PC-9 (cell line): Measurements from ENCODE around the gene NMUR1. TPM values are rescaled to one million over a fixed set of nuclear protein-coding genes. Genes with fewer than 3 reads are reported as not detected.

ENCODE experiments used
- BruUV-seq: library from RNA; stranded (reverse); fragments of 400-500 nt; replicated peaks from 2 replicates; lab custom pipeline; 2021; lab: Mats Ljungman, UMichigan
- CTCF ChIA-PET: fragments of 300-600 bp; sonication (Branson Sonifier 250); formaldehyde crosslinking; loops from one replicate; lab custom pipeline; 2022; ENCODE audit warnings: antibody characterized with exemption; lab: Charles Lee
- POLR2A ChIA-PET: fragments of 300-600 bp; sonication (Branson Sonifier 250); formaldehyde crosslinking; loops from one replicate; lab custom pipeline; 2022; ENCODE audit warnings: antibody characterized with exemption; ENCODE audit not compliant: unreplicated experiment; lab: Charles Lee
- DNase-seq, 2 experiments: peaks; one replicate each; pipeline versions ENCODE4 v3.0.0 to v3.0.0-alpha.2; 2015 to 2022; ENCODE audit warnings: mixed read lengths in 1 of 2
- H2AFZ ChIP-seq: fragments of 200-600 bp; sonication (generic); 2 replicates; pipeline ENCODE4 v1.8.1; 2017; ENCODE audit warnings: antibody characterized with exemption
- H3F3A ChIP-seq: fragments of 200-600 bp; sonication (generic); 2 replicates; pipeline ENCODE4 v1.8.1; 2017; ENCODE audit warnings: antibody characterized with exemption, mild to moderate bottlenecking, low read depth; ENCODE audit not compliant: insufficient read depth
- H3K27ac ChIP-seq: fragments of 200-600 bp; sonication (generic); 2 replicates; pipeline ENCODE4 v1.6.1; 2016; ENCODE audit warnings: mixed run types
- H3K27me3 ChIP-seq: fragments of 200-600 bp; sonication (generic); 2 replicates; pipeline ENCODE4 v1.6.1; 2016; ENCODE audit warnings: low read depth, mixed run types; ENCODE audit not compliant: insufficient read depth
- H3K36me3 ChIP-seq: fragments of 200-600 bp; sonication (generic); 2 replicates; pipeline ENCODE4 v1.6.1; 2016; ENCODE audit warnings: low read depth, mixed run types
- H3K4me1 ChIP-seq: fragments of 200-600 bp; sonication (generic); replicated peaks from 2 replicates; pipeline ENCODE4 v1.6.1; 2016; ENCODE audit warnings: mixed run types; ENCODE audit not compliant: insufficient read depth
- H3K4me2 ChIP-seq: fragments of 200-600 bp; sonication (generic); 2 replicates; pipeline ENCODE4 v1.6.1; 2017; ENCODE audit warnings: mixed run types
- H3K4me3 ChIP-seq: fragments of 200-600 bp; sonication (generic); 2 replicates; pipeline ENCODE4 v1.6.1; 2016; ENCODE audit warnings: mixed run types
- H3K79me2 ChIP-seq: fragments of 200-600 bp; sonication (generic); 2 replicates; pipeline ENCODE4 v1.6.1; 2017; ENCODE audit warnings: low read depth, mixed run types
- H3K9me2 ChIP-seq: fragments of 200-600 bp; sonication (generic); 2 replicates; pipeline ENCODE4 v1.8.1; 2017; ENCODE audit warnings: mild to moderate bottlenecking; ENCODE audit not compliant: insufficient read depth
- H3K9me3 ChIP-seq: fragments of 200-600 bp; sonication (generic); 2 replicates; pipeline ENCODE4 v1.8.1; 2016; ENCODE audit warnings: low read depth; ENCODE audit not compliant: insufficient read depth
- H4K20me1 ChIP-seq: fragments of 200-600 bp; sonication (generic); 2 replicates; pipeline ENCODE4 v1.8.1; 2017; ENCODE audit not compliant: insufficient read depth
- CTCF ChIP-seq: fragments of 200-600 bp; sonication (generic); conservative IDR thresholded peaks from 2 replicates; pipeline ENCODE4 v1.6.1; 2017; ENCODE audit warnings: mixed run types, antibody characterized with exemption, mild to moderate bottlenecking, moderate library complexity
- EZH2 ChIP-seq: fragments of 200-600 bp; sonication (generic); IDR thresholded peaks from 2 replicates; pipeline ENCODE4 v1.8.0; 2017; ENCODE audit warnings: antibody characterized with exemption, low read depth
- intact Hi-C: fragments of 100-400 bp; cut with micrococcal nuclease; formaldehyde crosslinking; loops from one replicate; pipeline ENCODE4 v1.10.0; 2022; ENCODE audit not compliant: unreplicated experiment
- total RNA-seq: library from RNA; stranded (reverse); gene quantifications from 2 replicates; pipeline ENCODE4 v1.2.3, GENCODE V29; 2021

The NMUR1 gene
- total RNA-seq, 1 experiment from 2014 or later, result not detected

GRCh38 chr2:231548752-231549151, 18.5 kb upstream of the NMUR1 start:
- no peak overlapping the region for H3K4me3 ChIP-seq
- BruUV-seq, result no TSS peak
- H3K27ac ChIP-seq, result no peak overlapping the region
- H3K9me2 ChIP-seq, result no peaks in the 10 kb centered on the region
- no peaks in the 10 kb centered on the region for H4K20me1 ChIP-seq
- H3K27me3 ChIP-seq, result no peaks in the 10 kb centered on the region; the same call in 1 of the 2 replicates
- no peak overlapping the region for H2AFZ ChIP-seq
- no peak for DNase-seq
- no peaks in the 10 kb centered on the region; the same call in 1 of the 2 replicates for H3K9me3 ChIP-seq
- CTCF ChIA-PET, result no interaction called here
- intact Hi-C loops, result no loop called here
- H3K4me2 ChIP-seq, result no peak overlapping the region
- no peaks in the 10 kb centered on the region for H3K79me2 ChIP-seq
- POLR2A ChIA-PET, result no interaction called here
- H3K36me3 ChIP-seq, result no peaks in the 10 kb centered on the region
- H3F3A ChIP-seq, result 0 out of 2 replicates have a peak, but pooled peaks cover 5% of the 10 kb centered on the region
- peaks cover 12% of the 10 kb centered on the region for H3K4me1 ChIP-seq
- TF ChIP-seq CTCF, result no peak
- TF ChIP-seq EZH2, result no peak

- intact Hi-C loops, result no loop called here
- Histone ChIP-seq H3K27me3 (no peaks in the 10 kb centered on the region; the same call in 1 of the 2 replicates), H3F3A (0 out of 2 replicates have a peak, but pooled peaks cover 5% of the 10 kb centered on the region), H3K79me2 (no peaks in the 10 kb centered on the region), H3K4me3 (no peak overlapping the region), H3K9me2 (no peaks in the 10 kb centered on the region), H3K9me3 (peaks cover 5% of the 10 kb centered on the region), H4K20me1 (no peaks in the 10 kb centered on the region), H3K36me3 (no peaks in the 10 kb centered on the region), H3K4me1 (peaks cover 12% of the 10 kb centered on the region), H3K4me2 (no peak overlapping the region), H2AFZ (no peak overlapping the region), H3K27ac (no peak overlapping the region)
- no peak for DNase-seq
- ChIA-PET CTCF (no interaction called here), POLR2A (no interaction called here)
- no TSS peak for BruUV-seq
- TF ChIP-seq EZH2 (no peak), CTCF (no peak)
Measured at GRCh38 chr2:231547315-231548110, 17.3 kb upstream of the NMUR1 start.

- Histone ChIP-seq H3K9me2 (no peaks in the 10 kb centered on the region), H3K36me3 (no peaks in the 10 kb centered on the region), H3K4me1 (peaks cover 12% of the 10 kb centered on the region), H3K27me3 (peaks cover 4% of the 10 kb centered on the region; the same call in 1 of the 2 replicates), H3K4me3 (no peak overlapping the region), H3F3A (0 out of 2 replicates have a peak, but pooled peaks cover 5% of the 10 kb centered on the region), H3K27ac (no peak overlapping the region), H3K79me2 (no peaks in the 10 kb centered on the region), H4K20me1 (no peaks in the 10 kb centered on the region), H3K4me2 (no peak overlapping the region), H2AFZ (no peak overlapping the region), H3K9me3 (peaks cover 5% of the 10 kb centered on the region)
- no peak for TF ChIP-seq CTCF
- TF ChIP-seq EZH2, result no peak
- no TSS peak for BruUV-seq
- no peak for DNase-seq
- POLR2A ChIA-PET, result interaction anchor here (0.6 kb wide), 1 partner anchor 37 kb away, joined by 4 read pairs; no protein-coding TSS in a partner anchor
- CTCF ChIA-PET, result interaction anchor here (0.5 kb wide), 1 partner anchor 131 kb away, joined by 11 read pairs; no protein-coding TSS in a partner anchor
- intact Hi-C loops, result no loop called here
Measured at GRCh38 chr2:231546014-231546715, 15.9 kb upstream of the NMUR1 start.
